HFF-Myc (cell line): ENCODE data around the gene AGMO.

Source experiments
- DNase-seq: peaks from one replicate; pipeline ENCODE4 v3.0.0-alpha.2; 2011; ENCODE audit warnings: low read depth; ENCODE audit errors: extremely low read depth
- H3K4me3 ChIP-seq: replicated peaks from 2 replicates; pipeline ENCODE4 v1.5.1; 2011; ENCODE audit warnings: low read depth, mild to moderate bottlenecking, control low read depth, low read length
- TF ChIP-seq, protein P1 (sequence below): IDR thresholded peaks from 2 replicates; pipeline ENCODE4 v1.5.1; 2012; ENCODE audit warnings: mild to moderate bottlenecking, low read depth, low read length, control low read depth; ENCODE audit errors: missing control alignments

Gene AGMO

DNA sequence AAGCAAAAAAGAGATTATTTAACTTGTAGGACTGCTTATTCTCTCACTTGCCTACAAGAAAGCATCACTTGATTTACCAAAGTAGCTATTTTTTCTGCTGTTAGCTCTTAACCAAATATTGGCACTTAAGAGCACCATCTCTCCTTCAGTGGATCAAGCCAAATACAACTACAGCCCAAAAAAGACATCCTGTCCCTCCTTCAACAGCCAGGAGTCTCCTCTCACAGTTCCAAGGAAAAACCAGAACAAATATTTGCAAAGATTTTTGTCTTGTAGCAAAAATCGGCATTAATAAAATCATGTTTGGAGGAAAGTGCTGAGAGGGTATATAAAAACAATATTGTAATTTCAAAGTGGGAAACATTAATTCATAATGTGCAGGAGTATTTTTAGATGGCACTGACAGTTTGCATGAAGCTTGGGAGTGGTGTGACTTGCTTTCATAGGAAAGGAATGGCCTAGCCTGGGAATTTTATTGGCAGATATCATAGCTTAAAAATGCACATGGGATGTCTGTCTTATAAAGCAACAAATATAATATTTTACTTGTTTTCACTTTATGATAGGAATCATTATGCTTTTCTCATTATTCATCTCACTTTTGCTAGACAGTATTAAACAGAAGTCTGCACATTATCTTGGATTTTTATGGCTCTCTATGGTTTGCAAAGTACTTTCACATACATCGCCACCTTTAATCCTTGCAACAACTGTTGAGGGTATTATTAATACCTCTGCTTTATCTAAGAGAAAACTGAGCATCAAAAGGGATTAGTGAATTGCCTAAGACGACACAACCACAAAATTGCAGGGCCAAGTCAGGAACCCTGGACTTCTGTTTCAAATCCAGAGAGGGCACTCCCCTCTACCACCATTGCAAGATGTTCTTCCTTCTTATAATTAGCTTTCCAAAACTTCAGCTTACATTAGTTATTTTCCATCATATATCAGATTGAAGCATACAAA, 103.5 kb downstream of the AGMO start:
- DNase-seq = no peak
- H3K4me3 ChIP-seq = no peak overlapping the region
- TF ChIP-seq, protein P1, sequence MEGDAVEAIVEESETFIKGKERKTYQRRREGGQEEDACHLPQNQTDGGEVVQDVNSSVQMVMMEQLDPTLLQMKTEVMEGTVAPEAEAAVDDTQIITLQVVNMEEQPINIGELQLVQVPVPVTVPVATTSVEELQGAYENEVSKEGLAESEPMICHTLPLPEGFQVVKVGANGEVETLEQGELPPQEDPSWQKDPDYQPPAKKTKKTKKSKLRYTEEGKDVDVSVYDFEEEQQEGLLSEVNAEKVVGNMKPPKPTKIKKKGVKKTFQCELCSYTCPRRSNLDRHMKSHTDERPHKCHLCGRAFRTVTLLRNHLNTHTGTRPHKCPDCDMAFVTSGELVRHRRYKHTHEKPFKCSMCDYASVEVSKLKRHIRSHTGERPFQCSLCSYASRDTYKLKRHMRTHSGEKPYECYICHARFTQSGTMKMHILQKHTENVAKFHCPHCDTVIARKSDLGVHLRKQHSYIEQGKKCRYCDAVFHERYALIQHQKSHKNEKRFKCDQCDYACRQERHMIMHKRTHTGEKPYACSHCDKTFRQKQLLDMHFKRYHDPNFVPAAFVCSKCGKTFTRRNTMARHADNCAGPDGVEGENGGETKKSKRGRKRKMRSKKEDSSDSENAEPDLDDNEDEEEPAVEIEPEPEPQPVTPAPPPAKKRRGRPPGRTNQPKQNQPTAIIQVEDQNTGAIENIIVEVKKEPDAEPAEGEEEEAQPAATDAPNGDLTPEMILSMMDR = no peak

DNA sequence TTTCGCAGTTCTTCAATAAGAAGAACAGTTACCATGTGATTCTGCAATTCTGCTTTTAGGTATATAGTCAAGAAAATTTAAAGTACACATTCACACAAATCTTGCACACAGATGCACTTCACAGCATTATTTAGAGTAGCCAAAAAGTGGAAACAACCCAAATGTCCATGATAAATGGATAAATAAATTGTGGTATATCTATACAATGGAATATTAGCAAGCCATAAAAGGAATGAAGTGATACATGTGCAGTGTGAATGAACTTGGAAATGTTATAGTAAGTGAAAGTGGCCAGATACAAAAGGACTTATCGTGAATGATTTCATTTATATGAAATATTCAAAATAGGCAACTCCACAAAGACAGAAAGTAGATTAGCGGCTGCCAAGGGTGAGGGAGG, 109.1 kb downstream of the AGMO start:
- H3K4me3 ChIP-seq = no peak overlapping the region
- TF ChIP-seq, protein P1 = no peak
- DNase-seq = no peak

DNA sequence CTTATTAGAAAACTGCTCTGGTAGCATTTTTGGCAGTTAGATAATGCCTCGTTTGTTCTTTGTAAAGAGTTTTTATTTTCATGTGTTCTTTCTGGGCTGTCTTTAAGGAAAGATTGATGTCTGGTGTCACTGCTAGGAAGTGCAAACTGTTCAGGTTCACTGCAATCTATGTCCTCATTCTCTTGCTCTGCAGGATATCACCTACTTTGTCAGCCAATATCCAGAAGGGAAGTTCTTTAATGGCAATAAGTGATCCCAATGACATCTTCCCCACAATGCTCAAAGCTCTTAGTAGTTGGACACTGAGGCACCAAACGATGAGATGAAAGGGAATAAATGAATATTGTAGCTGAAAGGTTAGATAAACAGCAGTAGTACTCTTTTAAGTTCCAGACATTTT, 115.1 kb downstream of the AGMO start:
- TF ChIP-seq, protein P1 = no peak
- H3K4me3 ChIP-seq = no peak overlapping the region
- no peak for DNase-seq

DNA sequence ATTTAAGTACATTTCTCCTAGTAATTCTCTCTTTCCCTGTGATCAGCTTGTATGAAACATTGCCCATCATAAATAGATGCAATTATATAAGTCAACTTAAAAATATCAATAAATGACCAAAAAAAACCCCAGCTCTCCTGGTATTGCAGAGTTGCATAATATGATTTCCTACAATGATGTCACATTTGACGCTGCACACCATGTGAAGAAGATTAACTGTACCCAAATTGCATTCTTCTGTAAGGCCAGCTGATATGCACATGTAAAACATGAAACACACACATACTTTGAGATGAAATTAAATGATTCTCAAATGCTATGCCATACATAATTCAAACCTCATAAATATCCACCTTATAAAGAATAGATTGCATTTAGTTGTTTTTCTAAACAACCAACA, 115.5 kb downstream of the AGMO start:
- DNase-seq = no peak
- H3K4me3 ChIP-seq = no peak overlapping the region
- TF ChIP-seq, protein P1 = no peak

DNA sequence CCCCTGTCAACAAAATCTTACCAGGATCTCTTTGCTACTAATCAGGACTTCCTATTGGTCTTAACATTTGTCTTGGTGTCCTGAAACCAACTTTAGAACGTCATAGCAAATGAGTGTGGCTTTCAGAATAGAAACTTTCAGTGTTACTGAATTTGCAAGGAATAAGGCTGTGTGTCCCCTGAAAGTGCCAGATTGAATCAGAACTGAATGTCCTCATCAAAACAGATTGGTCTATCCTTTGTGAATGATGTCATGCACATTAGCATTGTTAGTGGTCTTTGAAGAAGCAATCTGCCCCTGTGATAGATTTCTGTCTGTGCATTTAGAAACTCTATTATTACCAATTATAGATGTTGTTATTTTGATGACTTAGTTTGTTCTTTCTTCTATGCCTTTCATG, 119.9 kb downstream of the AGMO start:
- DNase-seq = no peak
- TF ChIP-seq, protein P1 = no peak
- no peak overlapping the region for H3K4me3 ChIP-seq

DNA sequence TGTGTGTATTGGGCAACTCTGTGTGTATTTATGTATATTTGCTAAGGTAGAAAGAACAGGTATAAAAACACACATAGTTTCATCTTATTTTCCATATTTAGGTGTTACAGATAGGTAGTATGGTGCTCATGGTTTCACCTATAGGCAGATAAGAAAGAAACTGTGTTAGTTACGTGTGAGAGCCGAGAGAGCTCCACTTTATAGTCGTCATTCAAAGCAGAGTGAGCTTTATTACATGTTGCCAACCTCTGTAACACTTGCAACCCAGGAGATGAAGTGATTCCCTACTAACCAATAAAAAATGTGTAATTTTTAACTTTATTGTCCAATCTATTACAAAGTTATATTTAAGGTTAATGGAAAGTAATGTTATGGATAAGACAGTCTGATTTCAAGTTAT, 121.3 kb downstream of the AGMO start:
- TF ChIP-seq, protein P1 = no peak
- no peak for DNase-seq
- H3K4me3 ChIP-seq = no peak overlapping the region
